ENCODE measurements around the gene AP2S1.
"Not testable (repeated sequence)": the region's sequence is repeated elsewhere in the genome, so short reads cannot be mapped to it uniquely, and the experiment has no call there.

Gene AP2S1

GRCh38 chr19:46804432-46804831 is 46.2 kb downstream of the AP2S1 start:
- not testable (repeated sequence) for DNase-seq (ENCODE audit: low read depth)

GRCh38 chr19:46803555-46803954 is 47.1 kb downstream of the AP2S1 start:
- no peak for DNase-seq (ENCODE audit: low read depth)

GRCh38 chr19:46802152-46802551 is 48.5 kb downstream of the AP2S1 start:
- DNase-seq (ENCODE audit: low read depth), result no peak

GRCh38 chr19:46798713-46799112 is 51.9 kb downstream of the AP2S1 start:
- no peak for DNase-seq (ENCODE audit: low read depth)

GRCh38 chr19:46797881-46798280 is 52.8 kb downstream of the AP2S1 start:
- no peak for DNase-seq (ENCODE audit: low read depth)

- DNase-seq (ENCODE audit: low read depth), result no peak
Observed at GRCh38 chr19:46791944-46792343, 58.7 kb downstream of the AP2S1 start.

- no peak for DNase-seq (ENCODE audit: low read depth)
Observed at GRCh38 chr19:46789371-46789770, 61.3 kb downstream of the AP2S1 start.

- no peak for DNase-seq (ENCODE audit: low read depth)
Observed at GRCh38 chr19:46788968-46789338, 61.7 kb downstream of the AP2S1 start.

GRCh38 chr19:46788262-46788967 is 62.2 kb downstream of the AP2S1 start, which contains the start of gene SLC1A5:
SLC1A5 (minus strand) TSS chr19:46788594; CDS start chr19:46787965, 629 bp downstream.
- peak; percentile 96 for DNase-seq (ENCODE audit: low read depth)
